Bronchial epithelial cell (primary cell): Measurements from ENCODE around the gene PDE4B. TPM values are rescaled to one million over a fixed set of nuclear protein-coding genes. Genes with fewer than 3 reads are reported as not detected.
A peak's percentile ranks its signal among the peaks of the same experiment; 100 is the strongest.

Source experiments
- DNase-seq: peaks from one replicate; pipeline ENCODE4 v3.0.0-alpha.2; 2010; ENCODE audit warnings: low read depth
- FAIRE-seq: peaks from 2 replicates; lab custom pipeline; 2011; peaks lifted over from hg19 to GRCh38; lab: Jason Lieb, UNC
- H3K27me3 ChIP-seq: 2 replicates; pipeline ENCODE4 v1.5.1; 2011; ENCODE audit warnings: low read length; ENCODE audit not compliant: control insufficient read depth, insufficient read depth
- H3K36me3 ChIP-seq: 2 replicates; pipeline ENCODE4 v1.5.1; 2011; ENCODE audit warnings: low read length; ENCODE audit not compliant: control insufficient read depth, insufficient read depth
- H3K4me3 ChIP-seq: 2 replicates; pipeline ENCODE4 v1.5.1; 2011; ENCODE audit warnings: mild to moderate bottlenecking, low read depth, low read length, control low read depth
- total RNA-seq: library from RNA; depleted of rRNA; stranded (reverse); fragments of >200 nt; gene quantifications from 2 replicates; pipeline ENCODE4 v1.2.1, GENCODE V29; 2014
- TF ChIP-seq, protein P1 (sequence below): IDR thresholded peaks from 2 replicates; pipeline ENCODE4 v1.5.1; 2011; ENCODE audit warnings: mild to moderate bottlenecking, moderate library complexity, low read length, control low read depth, inconsistent platforms; ENCODE audit not compliant: insufficient read depth, severe bottlenecking

Gene PDE4B
- total RNA-seq, 1 donor from 2014 or later, result 0.26 TPM

DNA sequence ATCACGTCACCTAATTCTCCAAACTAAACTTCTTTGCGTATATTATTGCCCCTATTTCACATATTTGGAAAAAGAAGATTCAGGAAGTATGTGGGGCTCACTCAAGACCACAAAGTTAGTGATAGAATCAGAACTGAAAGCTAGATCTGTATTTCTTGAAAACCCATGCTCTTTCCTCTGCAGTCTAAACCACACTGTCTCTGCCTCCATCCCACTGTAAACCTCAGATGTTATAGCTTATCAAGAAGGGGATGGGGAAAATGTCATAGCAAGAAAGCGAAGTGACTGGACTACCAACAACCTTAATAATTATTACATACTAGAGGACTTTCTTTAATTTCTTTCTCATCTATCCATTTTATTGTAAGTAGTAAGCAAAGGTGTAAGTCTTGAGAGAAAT, 483.5 kb downstream of the PDE4B start:
- TF ChIP-seq, protein P1, sequence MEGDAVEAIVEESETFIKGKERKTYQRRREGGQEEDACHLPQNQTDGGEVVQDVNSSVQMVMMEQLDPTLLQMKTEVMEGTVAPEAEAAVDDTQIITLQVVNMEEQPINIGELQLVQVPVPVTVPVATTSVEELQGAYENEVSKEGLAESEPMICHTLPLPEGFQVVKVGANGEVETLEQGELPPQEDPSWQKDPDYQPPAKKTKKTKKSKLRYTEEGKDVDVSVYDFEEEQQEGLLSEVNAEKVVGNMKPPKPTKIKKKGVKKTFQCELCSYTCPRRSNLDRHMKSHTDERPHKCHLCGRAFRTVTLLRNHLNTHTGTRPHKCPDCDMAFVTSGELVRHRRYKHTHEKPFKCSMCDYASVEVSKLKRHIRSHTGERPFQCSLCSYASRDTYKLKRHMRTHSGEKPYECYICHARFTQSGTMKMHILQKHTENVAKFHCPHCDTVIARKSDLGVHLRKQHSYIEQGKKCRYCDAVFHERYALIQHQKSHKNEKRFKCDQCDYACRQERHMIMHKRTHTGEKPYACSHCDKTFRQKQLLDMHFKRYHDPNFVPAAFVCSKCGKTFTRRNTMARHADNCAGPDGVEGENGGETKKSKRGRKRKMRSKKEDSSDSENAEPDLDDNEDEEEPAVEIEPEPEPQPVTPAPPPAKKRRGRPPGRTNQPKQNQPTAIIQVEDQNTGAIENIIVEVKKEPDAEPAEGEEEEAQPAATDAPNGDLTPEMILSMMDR, result no peak
- no peak for DNase-seq
- no peak for FAIRE-seq
- Histone ChIP-seq H3K36me3 (no peaks in the 10 kb centered on the region), H3K4me3 (no peak overlapping the region), H3K27me3 (no peaks in the 10 kb centered on the region)

GRCh38 chr1:66278260-66279021, 485.7 kb downstream of the PDE4B start:
- H3K27me3 ChIP-seq, result no peaks in the 10 kb centered on the region
- TF ChIP-seq, protein P1, result no peak
- peak; percentile 81 for FAIRE-seq
- H3K36me3 ChIP-seq, result no peaks in the 10 kb centered on the region
- no peak overlapping the region for H3K4me3 ChIP-seq
- DNase-seq, result no peak

- no peak for DNase-seq
- TF ChIP-seq, protein P1, result no peak
- Histone ChIP-seq H3K4me3 (no peak overlapping the region), H3K36me3 (no peaks in the 10 kb centered on the region), H3K27me3 (no peaks in the 10 kb centered on the region)
- no peak for FAIRE-seq
These were observed 489.1 kb downstream of the PDE4B start for GRCh38 chr1:66281808-66282207.

DNA sequence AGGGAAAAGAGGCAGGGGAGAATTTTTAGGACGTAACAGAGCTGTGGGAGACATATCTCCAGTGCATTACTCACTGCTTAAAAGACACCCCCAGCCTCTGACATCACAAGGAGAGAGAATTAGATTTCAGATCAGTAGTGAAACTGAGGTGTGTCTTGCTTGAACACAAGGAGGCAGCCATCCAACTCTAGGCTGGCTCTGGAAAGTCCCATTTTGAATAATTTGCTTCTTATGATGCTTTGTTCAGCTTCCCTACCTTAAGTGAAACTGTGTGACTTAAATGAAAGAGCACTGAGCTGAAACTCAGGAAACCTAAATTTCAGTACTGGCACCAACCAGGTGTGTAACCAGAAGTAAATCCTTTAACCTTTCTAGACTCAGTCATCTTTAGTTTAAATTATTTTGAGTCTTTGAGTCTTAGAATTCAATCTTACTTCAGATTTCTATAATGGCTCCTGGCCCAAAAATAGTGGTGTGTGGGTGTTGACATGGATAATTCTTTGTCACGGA, 489.7 kb downstream of the PDE4B start:
- TF ChIP-seq, protein P1, result peak; percentile 19
- no peak overlapping the region for H3K4me3 ChIP-seq
- no peaks in the 10 kb centered on the region for H3K27me3 ChIP-seq
- FAIRE-seq, result no peak
- no peaks in the 10 kb centered on the region for H3K36me3 ChIP-seq
- DNase-seq, result peak; percentile 91

GRCh38 chr1:66282891-66283621, 490.4 kb downstream of the PDE4B start:
- TF ChIP-seq, protein P1, result no peak
- FAIRE-seq, result no peak

More at GRCh38 chr1:66282891-66283621, 490.4 kb downstream of the PDE4B start:
- H3K4me3 ChIP-seq, result no peak overlapping the region
- H3K36me3 ChIP-seq, result no peaks in the 10 kb centered on the region
- H3K27me3 ChIP-seq, result no peaks in the 10 kb centered on the region
- no peak for DNase-seq
